Muscle layer of duodenum (tissue), 2 donors: ENCODE results near the gene NXN.
"Not testable (repeated sequence)": the region's sequence is repeated elsewhere in the genome, so short reads cannot be mapped to it uniquely, and the experiment has no call there.

Experiments
- H3K27ac ChIP-seq: one replicate; pipeline ENCODE4 v1.7.0; 2013; ENCODE audit warnings: mild to moderate bottlenecking, low read length
- H3K27me3 ChIP-seq: one replicate; pipeline ENCODE4 v1.7.0; 2013; ENCODE audit warnings: low read depth, mild to moderate bottlenecking, control low read depth, low read length
- H3K36me3 ChIP-seq, 2 donors: one replicate each; pipeline ENCODE4 v1.7.0; 2013; ENCODE audit warnings: low read length in 2 of 2, control low read depth in 1 of 2, mild to moderate bottlenecking in 1 of 2; ENCODE audit not compliant: insufficient read depth in 2 of 2, control insufficient read depth in 1 of 2
- H3K4me1 ChIP-seq, 2 donors: one replicate each; pipeline ENCODE4 v1.7.0; 2013; ENCODE audit warnings: low read length in 2 of 2, mild to moderate bottlenecking in 2 of 2, control low read depth in 1 of 2, moderate library complexity in 1 of 2; ENCODE audit not compliant: insufficient read depth in 2 of 2, control insufficient read depth in 1 of 2
- H3K4me3 ChIP-seq, 2 donors: one replicate each; pipeline ENCODE4 v1.7.0; 2013; ENCODE audit warnings: low read length in 2 of 2, low read depth in 1 of 2, mild to moderate bottlenecking in 1 of 2
- H3K9me3 ChIP-seq, 2 donors: one replicate each; pipeline ENCODE4 v1.7.0; 2013; ENCODE audit warnings: low read length in 2 of 2, control low read depth in 1 of 2, mild to moderate bottlenecking in 1 of 2; ENCODE audit not compliant: control insufficient read depth in 1 of 2
- donor health status: healthy.

Gene NXN

GRCh38 chr17:778096-778495 is 201.5 kb downstream of the NXN start:
- H3K4me3 ChIP-seq = no peak overlapping the region
- H3K9me3 ChIP-seq = no peaks in the 10 kb centered on the region
- H3K36me3 ChIP-seq = peaks cover 41 to 44% of the 10 kb centered on the region in 2 donors
- peaks cover 5 to 15% of the 10 kb centered on the region in 2 donors for H3K4me1 ChIP-seq
- no peaks in the 10 kb centered on the region for H3K27me3 ChIP-seq
- H3K27ac ChIP-seq = no peak overlapping the region

GRCh38 chr17:774313-774584 is 205.3 kb downstream of the NXN start:
- Histone ChIP-seq H3K36me3 (peaks cover 67 to 69% of the 10 kb centered on the region in 2 donors), H3K27me3 (no peaks in the 10 kb centered on the region), H3K4me3 (no peak overlapping the region), H3K9me3 (no peaks in the 10 kb centered on the region), H3K4me1 (no peaks in the 10 kb centered on the region), H3K27ac (no peak overlapping the region)

- no peak overlapping the region for H3K27ac ChIP-seq
- no peak overlapping the region for H3K4me3 ChIP-seq
- H3K36me3 ChIP-seq = peaks cover 73 to 75% of the 10 kb centered on the region in 2 donors
These were observed 205.9 kb downstream of the NXN start for GRCh38 chr17:773467-774312.

GRCh38 chr17:773016-773415 is 206.6 kb downstream of the NXN start:
- H3K36me3 ChIP-seq = peaks cover 72 to 75% of the 10 kb centered on the region in 2 donors
- no peak overlapping the region for H3K4me3 ChIP-seq
- no peak overlapping the region for H3K27ac ChIP-seq
- no peaks in the 10 kb centered on the region for H3K27me3 ChIP-seq
- no peaks in the 10 kb centered on the region for H3K4me1 ChIP-seq
- H3K9me3 ChIP-seq = no peaks in the 10 kb centered on the region

More at GRCh38 chr17:773467-774312, 205.9 kb downstream of the NXN start:
- no peaks in the 10 kb centered on the region for H3K4me1 ChIP-seq
- no peaks in the 10 kb centered on the region for H3K9me3 ChIP-seq
- H3K27me3 ChIP-seq = no peaks in the 10 kb centered on the region

DNA sequence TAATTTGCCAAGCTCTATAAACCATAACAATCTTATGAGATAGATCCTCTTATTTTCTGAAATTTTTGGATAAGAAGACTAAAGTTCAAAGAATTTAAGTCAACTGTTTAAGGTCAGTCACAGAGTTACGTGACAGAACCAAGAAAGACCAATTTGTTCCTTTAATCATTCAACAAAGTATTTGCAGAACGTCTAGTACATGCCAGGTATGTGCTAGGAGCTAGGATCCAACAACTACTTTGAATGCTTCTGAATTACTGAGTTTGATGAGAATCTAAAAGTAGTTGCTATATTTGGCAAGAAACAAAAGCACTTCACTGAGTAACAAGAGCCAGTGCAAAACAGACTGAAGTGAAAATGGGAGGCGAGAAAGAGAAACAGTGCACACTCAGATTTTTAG is 212.5 kb downstream of the NXN start:
- Histone ChIP-seq H3K9me3 (no peaks in the 10 kb centered on the region), H3K36me3 (peaks cover 47 to 68% of the 10 kb centered on the region in 2 donors), H3K27me3 (no peaks in the 10 kb centered on the region), H3K4me1 (no peaks in the 10 kb centered on the region), H3K4me3 (no peak overlapping the region), H3K27ac (no peak overlapping the region)

GRCh38 chr17:760371-760770 is 219.2 kb downstream of the NXN start:
- Histone ChIP-seq H3K4me1 (no peaks in the 10 kb centered on the region), H3K4me3 (no peak overlapping the region), H3K9me3 (no peaks in the 10 kb centered on the region), H3K27ac (no peak overlapping the region), H3K36me3 (peaks cover 36 to 51% of the 10 kb centered on the region in 2 donors), H3K27me3 (no peaks in the 10 kb centered on the region)

- peaks cover 33 to 47% of the 10 kb centered on the region in 2 donors for H3K36me3 ChIP-seq
These were observed 219.6 kb downstream of the NXN start for GRCh38 chr17:759964-760363.

DNA sequence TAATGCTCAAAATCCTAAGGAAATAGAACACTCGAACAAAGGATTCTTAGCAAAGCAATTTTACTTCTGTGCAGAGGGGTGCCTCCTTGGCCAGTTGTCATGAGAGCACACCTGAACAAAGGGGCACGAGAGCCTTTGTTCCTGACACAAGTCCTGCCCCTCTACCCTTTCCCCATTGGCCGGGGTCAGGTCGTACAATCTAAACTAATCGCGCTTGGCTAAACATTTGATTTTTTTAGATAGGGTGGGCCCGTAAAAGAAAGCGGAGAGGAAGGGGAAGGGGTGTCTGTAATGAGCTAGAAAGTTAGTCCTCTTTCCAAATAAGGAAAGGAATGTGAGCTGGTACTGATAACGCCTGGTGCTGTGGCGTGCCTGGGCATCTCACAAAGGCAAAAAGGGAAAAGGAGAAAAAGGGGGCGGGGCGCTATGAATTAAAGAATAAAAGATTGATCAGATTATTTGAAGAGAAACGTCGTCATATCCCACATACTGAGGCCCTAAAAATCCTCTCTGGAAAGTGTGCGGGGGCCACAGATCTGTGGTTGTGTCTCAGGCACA is 223.5 kb downstream of the NXN start:
- peaks cover 16 to 25% of the 10 kb centered on the region in 2 donors for H3K36me3 ChIP-seq
- H3K4me3 ChIP-seq, H3K4me1 ChIP-seq, H3K27me3 ChIP-seq, H3K9me3 ChIP-seq, H3K27ac ChIP-seq: not testable (repeated sequence)

More at GRCh38 chr17:759964-760363, 219.6 kb downstream of the NXN start:
- Histone ChIP-seq H3K4me1 (no peaks in the 10 kb centered on the region), H3K27me3 (no peaks in the 10 kb centered on the region), H3K9me3 (no peaks in the 10 kb centered on the region), H3K27ac (no peak overlapping the region), H3K4me3 (no peak overlapping the region)

DNA sequence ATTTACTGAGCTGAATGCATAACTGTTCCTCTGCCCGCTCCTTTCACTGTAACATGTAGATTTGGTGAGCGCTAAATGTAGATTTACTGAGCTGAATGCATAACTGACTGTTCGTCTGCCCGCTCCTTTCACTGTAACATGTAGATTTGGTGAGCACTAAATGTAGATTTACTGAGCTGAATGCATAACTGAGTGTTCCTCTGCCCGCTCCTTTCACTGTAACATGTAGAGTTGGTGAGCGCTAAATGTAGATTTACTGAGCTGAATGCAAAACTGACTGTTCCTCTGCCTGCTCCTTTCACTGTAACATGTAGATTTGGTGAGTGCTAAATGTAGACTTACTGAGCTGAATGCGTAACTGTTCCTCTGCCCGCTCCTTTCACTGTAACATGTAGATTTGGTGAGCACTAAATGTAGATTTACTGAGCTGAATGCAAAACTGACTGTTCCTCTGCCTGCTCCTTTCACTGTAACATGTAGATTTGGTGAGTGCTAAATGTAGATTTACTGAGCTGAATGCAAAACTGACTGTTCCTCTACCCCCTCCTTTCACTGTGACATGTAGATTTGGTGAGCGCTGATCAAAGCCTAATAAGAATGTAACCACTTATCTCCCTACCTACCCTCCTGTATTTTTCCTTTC is 224.1 kb downstream of the NXN start:
- not testable (repeated sequence) for H3K27me3 ChIP-seq, H3K9me3 ChIP-seq, H3K4me3 ChIP-seq, H3K27ac ChIP-seq
- Histone ChIP-seq H3K36me3 (peaks cover 11 to 19% of the 10 kb centered on the region in 2 donors), H3K4me1 (peaks cover 0 to 11% of the 10 kb centered on the region in 2 donors)

DNA sequence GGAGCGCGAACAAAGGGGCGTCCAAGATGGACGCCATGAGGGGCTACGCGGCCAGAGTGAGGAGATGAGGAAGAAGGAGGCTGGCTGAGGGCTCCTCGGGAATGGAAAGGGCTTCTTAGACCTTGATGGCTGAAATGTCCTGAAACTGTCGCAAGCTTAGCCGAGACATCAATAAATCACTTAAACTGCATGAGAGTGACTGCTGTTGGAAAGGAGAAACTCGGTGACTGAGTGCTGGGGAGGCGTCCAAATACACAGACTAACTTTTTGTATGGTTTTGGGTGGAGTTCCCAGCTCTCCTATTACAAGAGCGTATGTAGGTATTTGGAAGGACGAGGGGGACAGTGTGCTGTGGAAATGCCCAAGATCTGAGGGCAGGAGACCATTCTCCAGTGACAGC is 226.2 kb downstream of the NXN start:
- peaks cover 0 to 5% of the 10 kb centered on the region in 2 donors for H3K36me3 ChIP-seq
- no peak overlapping the region for H3K4me3 ChIP-seq
- H3K9me3 ChIP-seq = no peaks in the 10 kb centered on the region
- no peaks in the 10 kb centered on the region for H3K27me3 ChIP-seq
- peaks cover 0 to 11% of the 10 kb centered on the region in 2 donors for H3K4me1 ChIP-seq
- no peak overlapping the region for H3K27ac ChIP-seq

- Histone ChIP-seq H3K4me3 (peak overlapping the region; percentile 79 to 87), H3K9me3 (no peaks in the 10 kb centered on the region), H3K27me3 (no peaks in the 10 kb centered on the region), H3K36me3 (peaks cover 0 to 8% of the 10 kb centered on the region in 2 donors), H3K4me1 (peaks cover 0 to 11% of the 10 kb centered on the region in 2 donors), H3K27ac (no peak overlapping the region)
These were observed 226.9 kb downstream of the NXN start for GRCh38 chr17:752620-753219.
